ENCODE measurements around the gene MRPL20.

DNA sequence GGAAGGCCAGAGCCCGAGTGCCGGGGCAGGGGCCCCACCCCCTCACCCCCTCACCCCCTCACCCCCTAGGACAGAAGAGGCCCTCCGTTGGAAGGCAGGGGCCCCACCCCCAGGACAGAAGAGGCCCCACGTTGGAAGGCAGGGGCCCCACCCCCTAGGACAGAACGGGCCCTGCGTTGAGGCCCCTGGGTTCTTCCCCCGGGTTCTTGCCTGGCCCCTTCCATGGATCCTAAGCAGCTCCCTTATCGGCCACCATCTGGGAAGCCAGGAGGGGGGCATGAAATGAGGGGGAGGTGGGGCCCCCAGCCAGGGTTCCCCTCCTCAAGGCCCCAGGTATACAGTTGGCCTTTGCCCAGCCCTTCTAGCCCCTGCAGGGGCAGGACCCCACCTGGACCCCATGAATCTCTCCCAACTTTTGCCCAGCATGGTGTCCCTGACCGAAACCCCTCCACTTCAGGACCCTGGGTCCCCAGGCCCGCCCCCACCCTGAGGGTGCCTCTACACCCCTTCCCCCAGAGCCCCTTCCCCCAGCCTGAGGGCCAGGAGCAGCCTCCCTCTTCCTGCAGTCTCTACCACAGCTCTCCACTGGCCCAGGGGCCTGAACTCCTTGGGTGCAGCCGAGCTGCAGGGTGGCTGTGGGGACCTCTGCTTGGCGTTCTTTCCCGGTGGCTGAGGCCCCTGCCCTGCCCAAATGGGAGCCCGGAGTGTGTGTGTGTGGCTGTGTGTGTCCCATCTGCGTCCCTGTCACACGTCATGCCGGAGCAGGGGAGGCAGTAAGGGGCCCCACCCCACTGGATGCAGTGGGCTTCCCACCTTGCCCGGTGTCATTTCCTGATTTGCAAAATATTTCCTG is 24.1 kb upstream of the MRPL20 start:
- TF ChIP-seq, protein P1, sequence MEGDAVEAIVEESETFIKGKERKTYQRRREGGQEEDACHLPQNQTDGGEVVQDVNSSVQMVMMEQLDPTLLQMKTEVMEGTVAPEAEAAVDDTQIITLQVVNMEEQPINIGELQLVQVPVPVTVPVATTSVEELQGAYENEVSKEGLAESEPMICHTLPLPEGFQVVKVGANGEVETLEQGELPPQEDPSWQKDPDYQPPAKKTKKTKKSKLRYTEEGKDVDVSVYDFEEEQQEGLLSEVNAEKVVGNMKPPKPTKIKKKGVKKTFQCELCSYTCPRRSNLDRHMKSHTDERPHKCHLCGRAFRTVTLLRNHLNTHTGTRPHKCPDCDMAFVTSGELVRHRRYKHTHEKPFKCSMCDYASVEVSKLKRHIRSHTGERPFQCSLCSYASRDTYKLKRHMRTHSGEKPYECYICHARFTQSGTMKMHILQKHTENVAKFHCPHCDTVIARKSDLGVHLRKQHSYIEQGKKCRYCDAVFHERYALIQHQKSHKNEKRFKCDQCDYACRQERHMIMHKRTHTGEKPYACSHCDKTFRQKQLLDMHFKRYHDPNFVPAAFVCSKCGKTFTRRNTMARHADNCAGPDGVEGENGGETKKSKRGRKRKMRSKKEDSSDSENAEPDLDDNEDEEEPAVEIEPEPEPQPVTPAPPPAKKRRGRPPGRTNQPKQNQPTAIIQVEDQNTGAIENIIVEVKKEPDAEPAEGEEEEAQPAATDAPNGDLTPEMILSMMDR (IDR thresholded peaks at IDR 0.05), result no peak
- TF ChIP-seq POLR2A (IDR thresholded peaks at IDR 0.05), result no peak

Measured in body of pancreas (tissue), 4 donors.